ENCODE data around the gene C6orf89. TPM values are rescaled to one million over a fixed set of nuclear protein-coding genes. Genes with fewer than 3 reads are reported as not detected.
"Not testable (repeated sequence)": the region's sequence is repeated elsewhere in the genome, so short reads cannot be mapped to it uniquely, and the experiment has no call there.

Gene C6orf89
- total and polyA plus RNA-seq, 4 donors, result 16.7 to 59.7 (median 39.8) TPM

- Histone ChIP-seq H3K27ac (ENCODE audit: low read depth in 1 of 2, low read length in 2 of 2) (no peak overlapping the region), H3K4me1 (ENCODE audit: control insufficient read depth in 1 of 2, insufficient read depth in 2 of 2, low read length in 2 of 2) (peaks cover 0 to 2% of the 10 kb centered on the region in 2 donors)
Observed at GRCh38 chr6:36888654-36889481, 3.1 kb downstream of the C6orf89 start.

GRCh38 chr6:36890112-36890663, 4.4 kb downstream of the C6orf89 start:
- DNase-seq, result no peak
- Histone ChIP-seq H3K36me3 (ENCODE audit: control insufficient read depth in 1 of 2, insufficient read depth in 2 of 2, low read length in 1 of 2) (no peaks in the 10 kb centered on the region), H3K27me3 (ENCODE audit: control insufficient read depth in 1 of 2, insufficient read depth in 2 of 2, low read length in 1 of 2) (no peaks in the 10 kb centered on the region), H3K9me3 (ENCODE audit: control insufficient read depth, low read length) (no peaks in the 10 kb centered on the region), H3K4me3 (ENCODE audit: low read length in 2 of 2) (no peak overlapping the region), H3K27ac (ENCODE audit: low read depth in 1 of 2, low read length in 2 of 2) (no peak overlapping the region), H3K4me1 (ENCODE audit: control insufficient read depth in 1 of 2, insufficient read depth in 2 of 2, low read length in 2 of 2) (peaks cover 0 to 2% of the 10 kb centered on the region in 2 donors)
- no peak for ATAC-seq (ENCODE audit: low FRiP score)
- 87 to 92% methylated on average over 3 of the region's 3 CpGs for WGBS, 2 donors
- intact Hi-C loops (cut with DNase I), result loop anchor here in 1 of 2 donors (5.0 kb wide), 1 partner anchor 107 kb away; no protein-coding TSS in a partner anchor

More at GRCh38 chr6:36888654-36889481, 3.1 kb downstream of the C6orf89 start:
- DNase-seq (no peak), ATAC-seq (ENCODE audit: low FRiP score) (no peak)
- H3K4me3 ChIP-seq (ENCODE audit: low read length in 2 of 2), result no peak overlapping the region
- H3K27me3 ChIP-seq (ENCODE audit: control insufficient read depth in 1 of 2, insufficient read depth in 2 of 2, low read length in 1 of 2), result no peaks in the 10 kb centered on the region
- 48 to 52% methylated on average over 6 of the region's 6 CpGs for WGBS, 2 donors
- H3K36me3 ChIP-seq (ENCODE audit: control insufficient read depth in 1 of 2, insufficient read depth in 2 of 2, low read length in 1 of 2), result no peaks in the 10 kb centered on the region
- intact Hi-C loops (cut with DNase I), result loop anchor here (5.0 to 10.0 kb wide), 2 partner anchors 128 to 326 kb away; no protein-coding TSS in a partner anchor
- H3K9me3 ChIP-seq (ENCODE audit: control insufficient read depth, low read length), result no peaks in the 10 kb centered on the region

- not testable (repeated sequence) for H3K4me1 ChIP-seq (ENCODE audit: control insufficient read depth in 1 of 2, insufficient read depth in 2 of 2, low read length in 2 of 2); H3K36me3 ChIP-seq (ENCODE audit: control insufficient read depth in 1 of 2, insufficient read depth in 2 of 2, low read length in 1 of 2)
Observed at GRCh38 chr6:36891153-36891552, 5.4 kb downstream of the C6orf89 start.

GRCh38 chr6:36893976-36894932, 8.5 kb downstream of the C6orf89 start:
- 91 to 92% methylated on average over 8 of the region's 8 CpGs for WGBS, 2 donors
- no peaks in the 10 kb centered on the region for H3K4me1 ChIP-seq (ENCODE audit: control insufficient read depth in 1 of 2, insufficient read depth in 2 of 2, low read length in 2 of 2)
- H3K27ac ChIP-seq (ENCODE audit: low read depth in 1 of 2, low read length in 2 of 2), result no peak overlapping the region
- no peak for ATAC-seq (ENCODE audit: low FRiP score)
- peaks cover 0 to 3% of the 10 kb centered on the region in 2 donors for H3K36me3 ChIP-seq (ENCODE audit: control insufficient read depth in 1 of 2, insufficient read depth in 2 of 2, low read length in 1 of 2)
- H3K4me3 ChIP-seq (ENCODE audit: low read length in 2 of 2), result no peak overlapping the region
- intact Hi-C loops (cut with DNase I), result loop anchor here in 1 of 2 donors (5.0 kb wide), 1 partner anchor 103 kb away; no protein-coding TSS in a partner anchor
- H3K9me3 ChIP-seq (ENCODE audit: control insufficient read depth, low read length), result no peaks in the 10 kb centered on the region
- H3K27me3 ChIP-seq (ENCODE audit: control insufficient read depth in 1 of 2, insufficient read depth in 2 of 2, low read length in 1 of 2), result no peaks in the 10 kb centered on the region
- DNase-seq, result no peak

More at GRCh38 chr6:36891153-36891552, 5.4 kb downstream of the C6orf89 start:
- H3K27me3 ChIP-seq (ENCODE audit: control insufficient read depth in 1 of 2, insufficient read depth in 2 of 2, low read length in 1 of 2); DNase-seq; H3K27ac ChIP-seq (ENCODE audit: low read depth in 1 of 2, low read length in 2 of 2); H3K4me3 ChIP-seq (ENCODE audit: low read length in 2 of 2); ATAC-seq (ENCODE audit: low FRiP score); H3K9me3 ChIP-seq (ENCODE audit: control insufficient read depth, low read length): not testable (repeated sequence)
- WGBS, 2 donors, result 98 to 100% methylated on average over 2 of the region's 2 CpGs
- intact Hi-C loops (cut with DNase I), result loop anchor here in 1 of 2 donors (5.0 kb wide), 1 partner anchor 106 kb away; no protein-coding TSS in a partner anchor

GRCh38 chr6:36897609-36898008, 11.9 kb downstream of the C6orf89 start:
- H3K27me3 ChIP-seq (ENCODE audit: control insufficient read depth in 1 of 2, insufficient read depth in 2 of 2, low read length in 1 of 2), result no peaks in the 10 kb centered on the region
- no peak overlapping the region for H3K27ac ChIP-seq (ENCODE audit: low read depth in 1 of 2, low read length in 2 of 2)
- H3K4me3 ChIP-seq (ENCODE audit: low read length in 2 of 2), result no peak overlapping the region
- no peaks in the 10 kb centered on the region for H3K4me1 ChIP-seq (ENCODE audit: control insufficient read depth in 1 of 2, insufficient read depth in 2 of 2, low read length in 2 of 2)
- H3K36me3 ChIP-seq (ENCODE audit: control insufficient read depth in 1 of 2, insufficient read depth in 2 of 2, low read length in 1 of 2), result peaks cover 2 to 5% of the 10 kb centered on the region in 2 donors
- DNase-seq (no peak), ATAC-seq (ENCODE audit: low FRiP score) (no peak)
- intact Hi-C loops (cut with DNase I), result no loop called here
- WGBS, 2 donors, result 83 to 84% methylated on average over 6 of the region's 6 CpGs
- H3K9me3 ChIP-seq (ENCODE audit: control insufficient read depth, low read length), result no peaks in the 10 kb centered on the region

GRCh38 chr6:36904114-36904513, 18.4 kb downstream of the C6orf89 start:
- H3K36me3 ChIP-seq (ENCODE audit: control insufficient read depth in 1 of 2, insufficient read depth in 2 of 2, low read length in 1 of 2), result peaks cover 2 to 3% of the 10 kb centered on the region in 2 donors
- intact Hi-C loops (cut with DNase I), result no loop called here

GRCh38 chr6:36904851-36905393, 19.2 kb downstream of the C6orf89 start:
- Histone ChIP-seq H3K27me3 (ENCODE audit: control insufficient read depth in 1 of 2, insufficient read depth in 2 of 2, low read length in 1 of 2) (no peaks in the 10 kb centered on the region), H3K4me1 (ENCODE audit: control insufficient read depth in 1 of 2, insufficient read depth in 2 of 2, low read length in 2 of 2) (peaks cover 1 to 4% of the 10 kb centered on the region in 2 donors), H3K4me3 (ENCODE audit: low read length in 2 of 2) (no peak overlapping the region), H3K9me3 (ENCODE audit: control insufficient read depth, low read length) (no peaks in the 10 kb centered on the region), H3K27ac (ENCODE audit: low read depth in 1 of 2, low read length in 2 of 2) (no peak overlapping the region), H3K36me3 (ENCODE audit: control insufficient read depth in 1 of 2, insufficient read depth in 2 of 2, low read length in 1 of 2) (peaks cover 0 to 2% of the 10 kb centered on the region in 2 donors)
- intact Hi-C loops (cut with DNase I), result no loop called here
- ATAC-seq (ENCODE audit: low FRiP score) (no peak), DNase-seq (no peak)
- WGBS, 2 donors, result 97 to 98% methylated on average over 5 of the region's 5 CpGs

More at GRCh38 chr6:36904114-36904513, 18.4 kb downstream of the C6orf89 start:
- H3K4me1 ChIP-seq (ENCODE audit: control insufficient read depth in 1 of 2, insufficient read depth in 2 of 2, low read length in 2 of 2), result peaks cover 1 to 4% of the 10 kb centered on the region in 2 donors
- H3K4me3 ChIP-seq (ENCODE audit: low read length in 2 of 2), result no peak overlapping the region
- H3K27ac ChIP-seq (ENCODE audit: low read depth in 1 of 2, low read length in 2 of 2), result no peak overlapping the region
- no peaks in the 10 kb centered on the region for H3K9me3 ChIP-seq (ENCODE audit: control insufficient read depth, low read length)
- 93 to 95% methylated on average over 4 of the region's 4 CpGs for WGBS, 2 donors
- DNase-seq (no peak), ATAC-seq (ENCODE audit: low FRiP score) (no peak)
- no peaks in the 10 kb centered on the region for H3K27me3 ChIP-seq (ENCODE audit: control insufficient read depth in 1 of 2, insufficient read depth in 2 of 2, low read length in 1 of 2)

Data from aorta (tissue), 5 donors.